ENCODE measurements around the gene EGFLAM.

EGFLAM gene

DNA sequence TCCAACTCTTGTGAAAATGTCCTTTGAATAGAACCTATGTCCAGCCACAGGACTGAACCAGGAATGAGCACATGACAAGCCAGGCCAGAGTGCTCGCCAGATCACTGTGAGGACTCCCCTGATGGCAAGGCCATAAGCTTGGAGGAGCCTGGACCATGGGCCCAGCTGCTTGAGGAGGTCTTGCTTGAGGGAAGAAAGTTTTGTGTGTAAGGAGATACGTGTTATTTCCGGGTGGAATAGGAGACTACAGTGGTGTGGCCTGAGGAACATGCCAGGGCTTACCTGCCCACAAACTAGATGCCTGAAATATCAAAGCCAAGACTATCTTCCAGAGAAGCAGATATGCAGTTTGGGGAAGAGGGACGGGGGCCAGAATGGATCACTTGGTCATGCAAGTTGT is 213.3 kb downstream of the EGFLAM start:
- DNase-seq (ENCODE audit: low spot score): no peak

DNA sequence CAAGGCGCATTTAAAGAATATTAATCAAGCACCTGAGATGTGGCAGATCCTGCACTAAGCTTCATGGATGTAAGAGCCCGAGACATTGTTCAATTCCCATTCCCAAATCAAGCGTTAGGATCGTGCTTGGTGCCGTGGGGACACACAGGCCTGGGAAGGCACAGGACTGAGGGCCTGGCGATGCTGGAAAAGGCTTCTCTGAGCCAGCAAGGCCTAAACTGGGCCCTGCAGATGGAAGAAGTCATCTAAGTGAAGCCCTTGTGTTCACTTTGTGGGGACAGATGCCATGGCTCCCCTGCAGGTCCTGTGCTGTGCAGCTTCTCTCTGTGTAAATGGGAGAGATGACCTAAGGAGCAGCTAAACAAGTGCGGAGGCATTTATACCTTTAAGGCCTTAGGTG is 214.2 kb downstream of the EGFLAM start:
- no peak for DNase-seq (ENCODE audit: low spot score)

DNA sequence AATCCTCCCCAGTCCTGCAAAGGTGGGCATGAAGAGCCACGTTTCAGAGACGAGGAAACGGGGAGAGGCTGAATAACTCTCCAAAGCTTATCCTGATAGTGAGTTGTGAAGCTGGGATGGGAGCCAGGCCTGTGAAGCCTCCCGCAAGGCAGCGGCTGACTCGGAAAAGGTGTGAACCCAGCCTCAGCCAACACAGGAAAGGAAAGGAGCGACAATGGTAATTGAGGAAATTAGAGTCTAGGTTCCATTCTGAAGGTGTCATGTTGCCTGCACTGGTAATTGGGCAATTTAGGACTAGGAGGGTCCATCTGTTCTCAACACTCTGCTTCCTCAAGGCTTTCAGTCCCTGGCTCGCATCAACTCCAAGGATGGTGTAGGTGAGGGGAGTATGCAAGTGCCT is 214.6 kb downstream of the EGFLAM start:
- no peak for DNase-seq (ENCODE audit: low spot score)

DNA sequence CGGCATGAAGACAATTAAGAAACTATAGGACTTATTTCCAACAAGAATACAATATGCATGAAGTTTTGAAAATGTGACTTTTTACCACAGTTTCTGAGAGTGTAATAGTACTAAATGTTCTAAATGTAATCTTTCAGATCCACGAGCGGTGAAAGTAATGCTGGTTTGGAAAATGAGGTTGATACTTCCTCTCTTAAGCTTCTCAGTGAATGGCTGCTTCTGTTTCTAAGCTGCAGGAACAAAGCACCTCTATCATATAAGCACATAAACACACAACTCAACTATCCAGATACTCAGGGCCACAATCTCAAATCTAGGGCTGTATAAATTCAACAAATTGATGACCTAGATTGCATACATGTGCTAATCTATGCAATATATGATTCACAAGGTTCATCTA is 219.8 kb downstream of the EGFLAM start:
- DNase-seq (ENCODE audit: low spot score): no peak

DNA sequence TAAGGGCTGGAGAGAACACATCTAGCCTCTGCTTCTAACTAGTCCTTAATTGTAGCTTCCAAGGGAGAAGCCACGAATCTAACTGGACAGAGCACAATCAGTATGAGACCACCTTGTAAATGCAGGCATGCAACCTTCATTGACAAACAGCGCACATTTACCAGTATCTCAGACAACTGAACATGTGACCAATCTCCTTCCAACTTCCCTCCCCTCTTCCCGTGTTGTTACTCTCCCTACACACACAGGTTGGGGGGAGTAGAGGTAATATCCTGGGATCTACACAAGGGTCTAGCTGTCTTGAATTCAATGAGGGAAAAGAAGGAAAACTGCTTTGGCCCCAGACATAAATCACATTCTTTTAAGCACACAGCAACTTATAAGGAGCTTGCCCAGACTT is 220.5 kb downstream of the EGFLAM start:
- DNase-seq (ENCODE audit: low spot score): no peak

DNA sequence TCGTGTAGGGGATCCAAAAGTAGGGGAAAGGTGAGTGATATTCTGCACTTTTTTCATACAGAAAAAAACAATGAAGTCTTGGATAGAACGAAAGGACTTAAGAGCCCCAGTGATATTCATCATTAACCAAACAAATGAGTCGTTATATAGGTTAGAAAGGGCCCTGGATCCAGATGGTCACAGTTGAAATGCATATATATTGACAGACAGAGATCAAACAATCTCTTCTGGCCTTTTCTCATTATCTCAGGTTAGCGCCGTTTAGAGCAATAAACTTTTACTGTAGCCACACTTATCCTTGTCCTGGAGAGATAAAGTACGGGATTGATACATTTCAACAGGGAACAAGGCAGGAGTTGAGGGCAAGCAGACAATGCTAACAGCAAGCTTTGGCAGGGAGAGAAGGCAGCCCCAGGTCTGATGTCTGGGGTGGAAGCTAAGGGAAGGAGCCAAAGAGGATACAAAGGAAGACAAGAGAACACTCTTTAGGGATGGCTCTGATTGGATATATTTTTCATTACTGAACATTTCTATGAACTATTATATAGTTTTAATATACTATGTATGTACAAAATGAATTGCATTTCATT is 221.1 kb downstream of the EGFLAM start:
- no peak for DNase-seq (ENCODE audit: low spot score)

DNA sequence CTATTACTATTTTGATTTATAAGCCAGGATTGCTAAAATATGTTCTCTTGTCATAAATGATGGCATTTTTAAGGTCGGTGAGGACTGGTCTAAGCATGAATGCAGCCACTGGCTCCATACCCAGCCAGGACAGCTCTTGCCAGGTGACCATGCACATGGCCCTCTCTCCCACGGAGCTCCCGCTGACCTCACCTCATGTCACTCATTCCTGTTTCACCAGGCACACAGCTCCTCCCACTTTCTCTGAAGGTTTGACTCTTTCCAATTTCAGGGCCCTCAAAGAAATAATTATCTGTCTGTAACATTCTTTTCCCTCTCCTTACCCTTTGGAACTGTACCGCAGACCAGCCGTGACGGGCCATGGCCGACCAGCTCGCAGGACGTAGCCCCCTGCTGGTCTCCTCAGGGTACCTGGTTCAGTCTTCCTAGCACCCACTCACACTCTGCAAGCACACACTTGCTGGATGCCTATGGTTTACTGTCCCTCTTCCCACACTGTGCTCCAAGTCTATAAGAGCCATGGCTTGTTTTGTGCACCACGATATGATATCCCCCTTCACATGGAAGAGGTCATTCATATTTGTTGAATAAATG is 225.5 kb downstream of the EGFLAM start:
- no peak for DNase-seq (ENCODE audit: low spot score)

DNA sequence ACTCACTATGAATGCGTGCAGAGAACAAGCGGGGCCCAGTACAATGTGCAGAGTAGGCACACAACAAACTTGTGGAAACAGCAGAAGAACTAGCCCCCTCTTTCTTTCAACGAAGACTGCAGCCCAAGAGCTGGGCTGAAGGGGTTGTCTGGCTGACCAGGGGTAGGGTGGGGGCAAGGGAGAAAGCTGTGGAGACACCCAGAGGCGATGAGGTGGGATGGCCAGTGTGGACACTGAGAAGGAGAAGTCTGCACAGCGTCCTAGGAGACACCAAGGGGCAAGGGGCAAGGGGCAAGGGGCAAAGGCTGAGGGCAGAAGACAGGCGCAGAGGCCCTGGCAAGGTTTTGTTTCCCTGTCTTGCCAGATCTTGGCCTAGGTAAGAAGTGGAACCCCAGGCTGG is 235.8 kb downstream of the EGFLAM start:
- DNase-seq (ENCODE audit: low spot score): no peak

DNA sequence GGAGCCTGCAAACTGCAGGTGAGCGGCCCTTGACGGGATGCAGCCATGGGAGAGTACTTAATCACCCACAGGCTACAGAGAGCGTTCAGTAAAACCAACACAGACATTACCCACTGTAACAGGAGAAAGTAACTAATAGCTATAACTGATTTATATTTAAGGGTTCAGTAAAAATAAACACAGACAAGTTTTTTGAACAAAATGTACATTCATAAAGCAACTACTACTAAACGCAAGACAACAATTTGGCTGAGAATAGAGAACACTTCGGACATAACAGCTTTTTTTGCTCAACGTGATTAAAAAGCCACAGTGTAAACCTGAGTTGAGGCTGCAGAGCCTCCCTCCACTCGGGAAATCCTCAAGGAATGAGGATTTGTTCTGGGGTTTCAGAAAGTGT is 236.4 kb downstream of the EGFLAM start:
- DNase-seq (ENCODE audit: low spot score): no peak

DNA sequence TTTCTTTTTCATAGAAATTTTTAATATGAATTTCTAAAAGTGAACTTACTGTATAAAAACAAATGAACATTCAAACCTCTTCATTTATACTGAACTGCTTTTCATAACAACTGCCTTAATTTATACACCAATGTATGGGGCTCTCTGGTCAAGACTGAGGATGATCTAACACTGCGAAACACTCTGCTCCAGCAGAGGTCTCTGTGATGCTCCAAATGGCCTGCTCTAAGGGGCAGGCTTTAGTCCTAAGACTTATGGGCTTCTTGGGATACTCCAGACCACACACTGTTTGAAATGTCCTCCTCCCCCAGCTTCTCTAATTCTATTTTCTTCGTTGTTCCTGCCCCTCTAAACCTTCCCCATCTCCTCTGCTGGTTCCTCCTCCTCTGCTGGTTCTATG is 239.6 kb downstream of the EGFLAM start:
- no peak for DNase-seq (ENCODE audit: low spot score)

DNA sequence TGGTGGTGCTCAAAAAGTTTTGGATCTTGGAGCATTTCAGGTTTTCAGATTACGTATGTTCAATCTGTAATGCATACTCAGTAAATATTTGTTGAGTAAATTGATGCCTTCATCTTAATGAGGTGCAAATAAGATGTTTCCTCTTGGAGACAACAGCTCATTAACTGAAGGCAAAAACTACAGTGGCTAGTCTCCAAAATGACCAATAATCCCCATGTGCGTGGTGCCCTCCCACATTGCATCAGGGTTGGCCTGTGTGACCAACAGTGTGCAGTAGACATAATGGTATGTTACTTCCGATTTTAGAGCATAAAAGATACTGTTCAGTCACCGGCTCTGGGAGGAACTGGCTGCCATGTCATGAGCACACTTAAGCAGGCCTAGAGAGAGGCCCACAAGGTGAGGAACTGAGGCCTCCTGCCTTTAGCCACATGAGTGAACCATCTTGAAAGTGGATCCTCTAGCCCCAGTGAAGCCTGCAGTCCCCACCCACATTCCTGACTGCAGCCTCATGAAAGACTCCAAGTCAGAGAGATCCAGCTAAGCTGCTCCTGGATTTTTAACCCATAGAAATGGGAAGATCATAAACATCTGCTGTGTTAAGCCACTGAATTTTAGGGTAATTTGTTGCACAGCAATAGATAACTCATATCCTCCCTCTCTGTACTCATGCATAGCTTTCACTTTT is 242.4 kb downstream of the EGFLAM start:
- DNase-seq (ENCODE audit: low spot score): peak; percentile 26

DNA sequence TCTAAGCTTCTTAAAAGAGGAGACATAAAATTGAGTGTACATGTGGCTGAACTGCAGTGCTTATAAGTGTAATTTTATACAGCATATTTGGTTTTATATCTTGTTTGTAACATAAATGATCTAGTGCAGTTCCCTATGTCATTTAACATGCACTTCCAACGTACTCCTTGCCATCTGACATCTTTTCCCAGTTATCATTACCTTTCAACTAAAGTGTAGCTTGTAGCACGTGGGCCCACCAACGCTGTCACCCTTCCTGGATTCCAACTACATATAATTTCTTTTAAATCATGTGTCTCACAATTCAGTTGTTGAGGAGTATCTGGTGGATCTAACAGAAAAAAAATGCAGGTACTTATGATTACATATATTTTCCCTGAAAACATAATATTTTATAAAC is 247.9 kb downstream of the EGFLAM start:
- no peak for DNase-seq (ENCODE audit: low spot score)

DNA sequence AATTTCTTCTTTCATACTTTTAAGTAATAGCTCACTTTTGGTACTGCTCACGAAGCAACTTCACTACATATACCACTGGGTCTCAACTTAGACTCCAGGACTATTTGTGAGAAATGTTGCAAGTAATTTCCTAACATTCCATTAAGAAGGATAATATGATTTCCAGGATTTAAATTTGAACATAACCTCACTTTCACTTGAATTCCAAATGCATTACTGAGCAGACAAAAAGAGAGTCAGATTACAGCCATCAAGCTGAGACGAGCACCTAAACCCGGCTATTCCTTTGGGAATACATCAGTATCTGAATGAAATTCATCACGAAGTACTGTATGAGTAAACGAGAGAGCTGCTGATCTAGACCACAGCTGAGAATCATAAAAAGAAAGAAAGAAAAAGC is 250.8 kb downstream of the EGFLAM start:
- DNase-seq (ENCODE audit: low spot score): peak; percentile 11

Data from AG08396 (cell line).